ENCODE data around the gene PTPRK. TPM values are rescaled to one million over a fixed set of nuclear protein-coding genes. Genes with fewer than 3 reads are reported as not detected.
A peak's percentile ranks its signal among the peaks of the same experiment; 100 is the strongest.

The PTPRK gene
- total RNA-seq, 2 donors from 2014 or later, result 0.77 to 0.78 TPM

DNA sequence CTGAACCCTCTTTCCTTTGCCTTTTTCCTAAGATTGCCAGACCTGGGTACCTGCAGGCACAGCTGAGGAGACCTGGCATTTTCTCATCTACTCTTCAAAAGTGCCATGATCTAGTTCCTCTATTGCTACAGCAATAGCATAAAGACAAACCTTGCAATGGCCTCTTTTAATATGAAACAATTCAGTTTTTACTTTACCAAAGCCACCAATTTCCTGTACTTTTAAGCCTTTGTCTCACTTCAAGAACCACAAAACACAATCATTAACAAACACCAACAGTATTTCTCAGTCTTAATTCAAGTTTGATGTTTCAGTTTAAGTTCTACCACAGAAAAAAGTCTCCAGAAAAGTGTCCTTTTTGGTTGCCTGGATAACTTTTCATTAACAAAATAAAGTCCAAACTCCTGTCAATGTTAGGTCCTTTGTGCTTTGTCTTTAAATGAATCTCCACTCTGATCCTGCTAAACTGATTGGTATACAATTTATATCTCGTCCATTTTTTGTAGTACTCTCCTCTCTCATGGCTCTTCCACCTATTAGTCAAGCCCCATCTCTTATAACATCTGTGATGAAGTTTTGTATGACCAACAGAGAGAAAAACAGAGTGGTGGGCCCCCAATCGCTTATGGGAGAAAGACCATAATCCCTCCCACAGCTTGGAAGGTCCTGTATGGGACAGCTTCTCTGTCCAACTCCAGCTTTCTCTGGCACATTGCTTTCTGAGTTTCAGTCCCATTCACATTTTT, 569.1 kb downstream of the PTPRK start:
- peak overlapping the region; percentile 95 for H3K27ac Mint-ChIP-seq
- ATAC-seq (peak; percentile 85), DNase-seq (no peak)
- peaks cover 6% of the 10 kb centered on the region for H3K9me3 ChIP-seq (ENCODE audit: control insufficient read depth, low read length, poor library complexity, severe bottlenecking)
- peaks cover 47% of the 10 kb centered on the region for H3K4me1 Mint-ChIP-seq
- peak overlapping the region; percentile 86 for H3K4me3 Mint-ChIP-seq
- no peaks in the 10 kb centered on the region for H3K27me3 Mint-ChIP-seq
- H3K36me3 Mint-ChIP-seq (ENCODE audit: low read depth), result no peaks in the 10 kb centered on the region

DNA sequence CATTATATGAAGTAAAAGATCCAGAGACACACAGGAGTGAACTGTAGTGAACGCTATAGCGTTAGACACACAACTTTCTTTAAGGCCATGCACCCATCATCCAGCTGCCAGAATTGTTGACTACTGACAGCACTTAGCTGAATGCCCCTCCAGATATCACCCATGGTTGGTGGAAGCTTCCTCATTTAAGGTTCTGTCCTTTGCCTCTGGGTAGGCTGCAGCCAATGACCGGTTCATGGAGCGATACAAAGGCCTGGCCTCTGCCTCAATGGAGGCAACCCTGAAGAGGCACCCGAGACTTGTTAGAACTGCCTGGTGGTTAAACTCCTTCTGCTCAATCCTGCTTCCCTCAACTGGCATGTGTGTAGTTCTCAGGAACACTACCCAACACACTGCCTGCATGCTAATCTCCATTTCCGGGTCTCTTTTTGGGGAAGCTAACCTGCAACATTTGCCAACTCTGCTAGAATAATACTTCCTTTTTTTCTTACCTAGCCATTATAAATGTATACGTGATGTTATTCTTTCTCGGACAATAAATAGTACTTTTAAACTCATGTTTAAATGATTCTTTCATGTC, 569.7 kb downstream of the PTPRK start:
- no peak for DNase-seq
- no peaks in the 10 kb centered on the region for H3K36me3 Mint-ChIP-seq (ENCODE audit: low read depth)

DNA sequence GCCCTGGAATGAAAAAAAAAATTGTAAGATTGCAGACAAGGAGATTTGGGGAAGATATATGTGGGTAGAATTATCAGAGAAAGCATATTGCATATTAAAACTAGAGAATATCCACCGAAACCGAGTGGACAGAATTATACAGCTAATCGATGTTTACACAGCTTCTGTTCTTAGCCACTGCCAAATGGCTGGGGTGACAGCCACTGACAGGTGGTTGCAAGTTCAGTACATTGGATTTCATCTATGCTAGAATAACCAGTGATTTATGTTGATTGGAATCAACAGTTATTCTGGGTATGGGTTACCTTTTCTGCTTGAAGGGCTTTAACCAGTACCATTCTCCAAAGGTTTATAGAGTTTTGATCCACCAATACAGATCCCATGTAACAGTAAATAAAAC, 571.1 kb downstream of the PTPRK start:
- Mint-ChIP-seq H3K27me3 (no peaks in the 10 kb centered on the region), H3K36me3 (ENCODE audit: low read depth) (no peaks in the 10 kb centered on the region), H3K4me1 (peaks cover 33% of the 10 kb centered on the region), H3K4me3 (no peak overlapping the region), H3K27ac (no peak overlapping the region)
- ATAC-seq (no peak), DNase-seq (no peak)
- H3K9me3 ChIP-seq (ENCODE audit: control insufficient read depth, low read length, poor library complexity, severe bottlenecking), result peaks cover 6% of the 10 kb centered on the region

More for the DNA sequence above, 569.7 kb downstream of the PTPRK start:
- H3K9me3 ChIP-seq (ENCODE audit: control insufficient read depth, low read length, poor library complexity, severe bottlenecking), result peaks cover 6% of the 10 kb centered on the region
- peak overlapping the region; percentile 95 for H3K27ac Mint-ChIP-seq
- ATAC-seq, result peak; percentile 33
- no peaks in the 10 kb centered on the region for H3K27me3 Mint-ChIP-seq
- H3K4me1 Mint-ChIP-seq, result peaks cover 43% of the 10 kb centered on the region
- peak overlapping the region; percentile 86 for H3K4me3 Mint-ChIP-seq

DNA sequence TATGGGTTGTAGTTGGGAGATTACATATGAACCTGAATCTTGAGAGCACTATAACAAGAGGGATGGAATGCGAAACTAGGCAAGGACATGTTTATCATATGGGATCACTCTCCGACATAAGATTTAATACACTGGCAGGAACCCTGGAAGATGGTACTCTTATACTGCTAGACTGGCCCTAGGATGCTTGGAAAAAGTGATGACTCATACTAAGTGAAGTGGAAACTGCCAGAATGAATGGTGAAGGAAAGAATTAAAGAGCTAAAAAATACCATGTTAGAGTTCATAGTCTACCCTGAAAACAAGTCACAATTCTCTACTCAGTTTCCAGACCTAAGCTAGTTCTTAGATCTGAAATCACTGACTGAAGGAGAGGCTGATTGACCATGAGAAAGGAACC, 574.0 kb downstream of the PTPRK start:
- Mint-ChIP-seq H3K27me3 (no peaks in the 10 kb centered on the region), H3K27ac (no peak overlapping the region), H3K4me3 (no peak overlapping the region), H3K36me3 (ENCODE audit: low read depth) (no peaks in the 10 kb centered on the region), H3K4me1 (peaks cover 22% of the 10 kb centered on the region)
- peaks cover 6% of the 10 kb centered on the region for H3K9me3 ChIP-seq (ENCODE audit: control insufficient read depth, low read length, poor library complexity, severe bottlenecking)
- no peak for ATAC-seq
- no peak for DNase-seq

DNA sequence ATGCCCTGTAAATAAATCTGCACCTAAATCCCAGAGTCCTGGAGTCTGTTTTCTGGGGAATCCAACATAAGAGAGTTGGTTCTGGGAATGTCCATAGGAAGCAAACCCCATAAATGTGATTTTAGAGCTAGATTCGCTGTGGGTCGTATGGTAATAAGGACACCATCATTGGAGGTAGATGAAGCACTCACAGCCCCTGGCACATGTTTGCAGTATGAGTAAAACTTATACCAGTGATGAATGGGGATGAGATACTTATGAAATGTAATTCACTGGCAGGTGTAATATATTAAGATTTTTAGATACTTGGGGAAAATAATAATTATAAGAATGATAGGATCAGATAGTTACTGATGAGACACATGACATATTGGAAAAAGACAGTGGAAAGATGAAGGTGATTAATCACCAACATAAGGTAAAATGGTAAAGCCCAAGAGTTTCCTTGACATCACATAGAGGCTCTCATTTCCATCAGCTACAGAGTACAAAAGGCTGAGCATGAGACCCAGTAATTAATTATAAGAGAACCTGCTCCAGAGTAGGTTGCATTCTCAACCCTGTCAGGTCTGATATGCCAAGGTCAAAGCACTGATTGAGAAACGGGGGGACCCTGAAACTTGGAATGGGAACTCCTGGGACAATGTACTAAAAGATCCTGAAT, 574.8 kb downstream of the PTPRK start:
- ATAC-seq, result no peak
- no peak for DNase-seq
- Mint-ChIP-seq H3K36me3 (ENCODE audit: low read depth) (no peaks in the 10 kb centered on the region), H3K27ac (no peak overlapping the region), H3K4me1 (peaks cover 14% of the 10 kb centered on the region), H3K4me3 (no peak overlapping the region), H3K27me3 (no peaks in the 10 kb centered on the region)
- H3K9me3 ChIP-seq (ENCODE audit: control insufficient read depth, low read length, poor library complexity, severe bottlenecking), result peaks cover 6% of the 10 kb centered on the region

DNA sequence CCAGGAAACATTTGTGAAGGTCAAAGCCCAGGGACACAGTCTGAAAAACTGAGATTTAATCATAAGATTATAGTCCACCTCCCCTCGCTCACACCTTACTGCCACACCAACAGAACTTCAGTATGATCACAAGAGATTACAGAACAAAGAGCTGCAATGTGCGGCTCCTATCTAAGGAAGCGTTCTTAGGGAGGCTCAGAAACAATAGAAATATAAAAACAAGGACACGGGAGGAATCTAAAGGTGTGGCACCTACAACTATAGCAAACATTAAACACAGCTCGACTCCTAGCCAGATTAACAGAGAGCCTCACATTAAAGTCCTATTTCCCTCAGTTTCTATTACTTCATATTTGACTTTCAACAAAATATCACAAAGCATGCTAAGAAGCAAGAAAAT, 579.2 kb downstream of the PTPRK start:
- no peak for ATAC-seq
- DNase-seq, result no peak
- Mint-ChIP-seq H3K4me3 (peak overlapping the region; percentile 15), H3K27me3 (no peaks in the 10 kb centered on the region), H3K4me1 (peaks cover 21% of the 10 kb centered on the region), H3K27ac (no peak overlapping the region), H3K36me3 (ENCODE audit: low read depth) (no peaks in the 10 kb centered on the region)
- no peaks in the 10 kb centered on the region for H3K9me3 ChIP-seq (ENCODE audit: control insufficient read depth, low read length, poor library complexity, severe bottlenecking)

DNA sequence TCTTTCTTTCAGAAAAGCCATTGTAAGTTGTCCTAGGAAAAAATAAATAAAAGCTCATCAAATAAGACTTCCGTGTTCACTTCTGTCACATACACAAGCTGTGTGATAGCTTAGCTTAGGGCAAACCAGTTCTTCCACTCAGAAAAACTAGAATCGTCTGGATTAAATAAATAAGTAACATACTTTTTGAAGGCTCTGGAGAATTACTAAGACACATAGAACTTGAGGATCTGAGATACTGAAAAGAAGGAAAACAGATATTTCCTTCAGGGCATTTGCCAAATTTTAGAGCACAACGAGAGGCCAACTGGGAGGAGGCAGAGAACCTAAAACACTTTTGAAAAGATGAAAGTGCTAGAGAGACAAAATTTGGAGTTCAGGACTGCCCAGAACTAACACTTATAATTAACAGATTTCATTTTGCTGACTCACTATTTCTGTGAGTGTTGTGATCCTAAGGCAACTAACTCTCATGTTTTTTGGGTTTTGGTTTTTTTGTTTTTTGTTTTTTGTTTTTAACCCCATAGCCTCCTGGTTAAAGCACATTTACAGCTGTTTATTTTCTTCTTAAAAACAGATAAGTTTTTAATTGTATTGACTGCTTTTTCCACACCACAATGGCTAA, 580.8 kb downstream of the PTPRK start:
- no peaks in the 10 kb centered on the region for H3K36me3 Mint-ChIP-seq (ENCODE audit: low read depth)
- no peak for ATAC-seq
- no peak overlapping the region for H3K4me3 Mint-ChIP-seq
- H3K9me3 ChIP-seq (ENCODE audit: control insufficient read depth, low read length, poor library complexity, severe bottlenecking), result no peaks in the 10 kb centered on the region
- DNase-seq, result no peak
- H3K27ac Mint-ChIP-seq, result peak overlapping the region; percentile 81
- H3K27me3 Mint-ChIP-seq, result no peaks in the 10 kb centered on the region
- peaks cover 27% of the 10 kb centered on the region for H3K4me1 Mint-ChIP-seq

DNA sequence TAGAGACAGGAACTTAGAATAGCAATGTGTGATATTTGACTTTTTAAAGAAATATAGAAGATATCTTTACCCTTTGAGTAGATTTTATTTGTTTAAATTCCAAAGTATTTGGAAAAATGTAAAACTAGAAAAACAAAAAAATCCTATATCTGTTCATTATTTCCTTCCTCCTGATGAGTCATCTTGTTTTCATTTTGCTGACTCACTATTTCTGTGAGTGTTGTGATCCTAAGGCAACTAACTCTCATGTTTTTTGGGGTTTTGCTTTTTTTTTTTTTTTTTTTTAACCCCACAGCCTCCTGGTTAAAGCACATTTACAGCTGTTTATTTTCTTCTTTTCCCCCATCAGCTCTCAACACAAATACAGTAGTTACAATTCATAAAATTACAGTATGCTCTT, 581.7 kb downstream of the PTPRK start:
- no peak for ATAC-seq
- no peak overlapping the region for H3K4me3 Mint-ChIP-seq
- no peaks in the 10 kb centered on the region for H3K27me3 Mint-ChIP-seq
- peaks cover 35% of the 10 kb centered on the region for H3K4me1 Mint-ChIP-seq
- H3K9me3 ChIP-seq (ENCODE audit: control insufficient read depth, low read length, poor library complexity, severe bottlenecking), result no peaks in the 10 kb centered on the region
- no peak for DNase-seq
- H3K27ac Mint-ChIP-seq, result peak overlapping the region; percentile 81
- no peaks in the 10 kb centered on the region for H3K36me3 Mint-ChIP-seq (ENCODE audit: low read depth)

DNA sequence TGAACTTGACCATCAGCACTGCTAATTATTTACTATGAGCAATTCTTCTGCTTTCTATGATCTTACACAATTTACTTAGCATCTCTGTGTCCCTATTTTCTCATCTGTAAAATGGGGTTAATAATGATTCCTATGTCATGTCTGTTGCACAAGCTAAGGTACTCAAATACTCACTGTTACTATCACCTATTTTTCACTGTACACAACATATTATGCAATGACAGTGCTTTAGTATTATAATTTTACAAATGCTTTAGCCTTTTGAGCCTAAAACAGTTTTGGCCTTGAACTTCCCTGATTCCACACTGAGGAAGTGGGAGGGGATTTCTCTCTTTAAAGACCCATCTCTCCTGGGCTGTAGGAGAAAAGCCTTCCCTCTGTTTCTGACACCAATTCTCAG, 582.7 kb downstream of the PTPRK start:
- H3K36me3 Mint-ChIP-seq (ENCODE audit: low read depth), result no peaks in the 10 kb centered on the region

DNA sequence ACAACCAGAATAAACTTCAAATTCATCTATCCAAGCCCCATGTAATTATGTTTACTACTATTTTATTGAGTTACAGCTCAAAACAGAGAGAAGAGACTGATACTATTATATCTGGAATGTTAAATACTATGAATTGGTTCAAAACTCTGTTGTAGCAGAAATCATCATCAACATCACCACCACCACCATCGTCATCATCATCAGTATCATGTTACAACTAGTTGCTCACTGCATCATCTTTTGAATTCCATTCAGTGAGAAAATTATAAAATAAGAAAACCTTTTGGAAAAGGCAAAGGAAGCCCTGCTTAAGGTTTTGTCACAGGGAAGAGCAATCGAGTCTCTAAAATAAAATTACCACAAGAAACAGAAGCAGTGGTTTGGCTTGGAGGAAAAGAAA, 583.3 kb downstream of the PTPRK start:
- Mint-ChIP-seq H3K36me3 (ENCODE audit: low read depth) (no peaks in the 10 kb centered on the region), H3K27me3 (no peaks in the 10 kb centered on the region), H3K27ac (peak overlapping the region; percentile 39), H3K4me3 (no peak overlapping the region), H3K4me1 (peaks cover 43% of the 10 kb centered on the region)
- DNase-seq (no peak), ATAC-seq (no peak)
- H3K9me3 ChIP-seq (ENCODE audit: control insufficient read depth, low read length, poor library complexity, severe bottlenecking), result no peaks in the 10 kb centered on the region

More for the DNA sequence above, 582.7 kb downstream of the PTPRK start:
- ATAC-seq, result no peak
- peak overlapping the region; percentile 81 for H3K27ac Mint-ChIP-seq
- DNase-seq, result no peak
- no peaks in the 10 kb centered on the region for H3K27me3 Mint-ChIP-seq
- no peaks in the 10 kb centered on the region for H3K9me3 ChIP-seq (ENCODE audit: control insufficient read depth, low read length, poor library complexity, severe bottlenecking)
- H3K4me3 Mint-ChIP-seq, result no peak overlapping the region
- peaks cover 42% of the 10 kb centered on the region for H3K4me1 Mint-ChIP-seq

DNA sequence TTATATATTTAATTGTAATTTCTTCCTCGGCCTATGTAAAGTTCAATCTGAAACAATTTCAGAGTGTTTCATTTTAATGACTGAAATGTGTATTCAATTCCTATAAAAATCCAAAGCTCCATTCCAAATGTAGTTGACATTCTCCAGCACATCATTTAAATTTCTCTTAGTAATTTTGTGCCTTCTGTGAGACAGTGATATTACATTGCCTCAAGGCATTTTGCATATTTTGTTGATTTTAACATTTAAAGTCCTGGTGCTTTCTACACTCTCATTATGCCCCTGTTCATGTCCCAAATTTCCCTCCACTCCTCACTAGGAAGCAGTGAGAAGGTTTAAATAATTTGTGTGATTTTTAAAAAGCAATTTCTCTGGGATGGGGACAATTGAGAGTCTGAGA, 585.4 kb downstream of the PTPRK start:
- ATAC-seq (no peak), DNase-seq (no peak)
- H3K4me3 Mint-ChIP-seq, result peak overlapping the region; percentile 84
- H3K27me3 Mint-ChIP-seq, result no peaks in the 10 kb centered on the region
- no peaks in the 10 kb centered on the region for H3K36me3 Mint-ChIP-seq (ENCODE audit: low read depth)
- H3K9me3 ChIP-seq (ENCODE audit: control insufficient read depth, low read length, poor library complexity, severe bottlenecking), result no peaks in the 10 kb centered on the region
- peak overlapping the region; percentile 94 for H3K27ac Mint-ChIP-seq
- H3K4me1 Mint-ChIP-seq, result peaks cover 43% of the 10 kb centered on the region

DNA sequence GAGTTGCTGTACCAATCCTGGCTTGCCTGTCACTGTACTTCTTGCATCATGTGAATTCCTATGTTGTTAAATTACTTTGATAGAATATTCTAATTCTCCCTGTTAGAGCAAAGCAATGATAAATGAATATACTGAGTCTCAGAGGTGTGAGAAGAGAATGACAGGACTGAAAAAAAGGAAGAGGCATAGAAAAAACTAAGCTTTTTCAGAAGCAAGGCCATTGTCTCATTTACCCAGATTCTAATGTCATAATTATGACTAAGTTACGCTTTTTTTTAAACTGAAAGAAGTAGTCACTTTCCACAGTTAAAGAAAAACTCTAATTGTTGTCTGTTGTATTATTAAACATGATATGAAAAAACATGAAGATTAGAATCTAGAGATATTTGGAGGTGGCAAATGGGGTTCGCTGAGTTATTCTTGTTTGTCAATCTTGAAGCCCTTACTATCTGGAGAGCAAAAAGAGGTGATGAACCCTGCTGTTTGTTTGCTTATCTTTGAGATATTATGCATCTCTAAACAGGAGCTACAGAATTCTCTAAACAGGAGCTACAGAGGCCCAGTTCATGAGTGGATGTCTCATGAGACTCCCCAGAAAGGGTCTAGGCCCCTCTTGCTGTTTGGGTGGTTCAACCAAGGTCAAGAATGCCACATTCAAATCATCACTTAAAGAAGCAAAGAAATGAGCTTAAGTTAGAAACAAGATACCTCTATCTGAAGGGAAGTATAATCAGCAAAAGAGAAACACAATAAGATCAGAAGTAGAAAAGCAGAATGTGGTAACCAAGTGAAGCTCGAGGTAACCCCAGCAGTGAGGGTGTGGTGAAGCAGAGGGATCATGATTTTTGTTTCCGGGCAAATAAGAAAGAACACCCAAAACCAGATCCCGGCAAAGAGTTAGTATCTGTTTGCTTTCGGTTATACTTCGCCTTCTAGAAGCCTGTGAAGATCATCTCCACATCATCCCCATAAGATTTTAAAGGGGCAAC, 586.3 kb downstream of the PTPRK start:
- H3K27me3 Mint-ChIP-seq, result no peaks in the 10 kb centered on the region
- ATAC-seq (peak; percentile 92), DNase-seq (no peak)
- H3K4me1 Mint-ChIP-seq, result peaks cover 40% of the 10 kb centered on the region
- no peaks in the 10 kb centered on the region for H3K36me3 Mint-ChIP-seq (ENCODE audit: low read depth)
- H3K9me3 ChIP-seq (ENCODE audit: control insufficient read depth, low read length, poor library complexity, severe bottlenecking), result no peaks in the 10 kb centered on the region
- peak overlapping the region; percentile 84 for H3K4me3 Mint-ChIP-seq
- H3K27ac Mint-ChIP-seq, result peak overlapping the region; percentile 94

Data from T-helper 17 cell (primary cell).